Activated CD4-positive, alpha-beta T cell treated with anti-CD3 and anti-CD28 coated beads, Interleukin-2, amount 10 ng/mL, durations not matched to agents 7 days and 5 days (primary cell): ENCODE data around the gene ANO7. TPM values are rescaled to one million over a fixed set of nuclear protein-coding genes. Genes with fewer than 3 reads are reported as not detected.

Experiments
- CTCF ChIA-PET: fragments of 350-600 bp; sonication (Branson Sonifier 250); formaldehyde crosslinking; loops from one replicate; lab custom pipeline; 2021; ENCODE audit warnings: antibody characterized with exemption; lab: Charles Lee
- POLR2A ChIA-PET: fragments of 350-600 bp; sonication (Branson Sonifier 250); formaldehyde crosslinking; loops from one replicate; lab custom pipeline; 2021; ENCODE audit warnings: antibody characterized with exemption; lab: Charles Lee
- DNase-seq: peaks from one replicate; pipeline ENCODE4 v3.0.0-alpha.2; 2020
- H3K27ac Mint-ChIP-seq: one replicate; pipeline ENCODE4 v1.8.0; 2021; ENCODE audit warnings: mild to moderate bottlenecking, moderate library complexity, mixed read lengths
- H3K27me3 Mint-ChIP-seq: one replicate; pipeline ENCODE4 v1.8.0; 2021; ENCODE audit warnings: mixed read lengths
- H3K36me3 Mint-ChIP-seq: one replicate; pipeline ENCODE4 v1.8.0; 2021; ENCODE audit warnings: low read depth, mixed read lengths
- H3K4me1 Mint-ChIP-seq: one replicate; pipeline ENCODE4 v1.8.0; 2021; ENCODE audit warnings: mixed read lengths
- H3K4me3 Mint-ChIP-seq: one replicate; pipeline ENCODE4 v1.8.0; 2021; ENCODE audit warnings: mild to moderate bottlenecking, moderate library complexity, mixed read lengths
- H3K9me3 Mint-ChIP-seq: one replicate; pipeline ENCODE4 v1.8.0; 2021; ENCODE audit warnings: mixed read lengths
- total RNA-seq, 2 experiments: library from RNA; stranded (reverse); gene quantifications; one replicate each; pipeline ENCODE4 v1.2.3, GENCODE V29; 2021

ANO7 gene
- total RNA-seq, 2 experiments from 2014 or later = 0.12 TPM

DNA sequence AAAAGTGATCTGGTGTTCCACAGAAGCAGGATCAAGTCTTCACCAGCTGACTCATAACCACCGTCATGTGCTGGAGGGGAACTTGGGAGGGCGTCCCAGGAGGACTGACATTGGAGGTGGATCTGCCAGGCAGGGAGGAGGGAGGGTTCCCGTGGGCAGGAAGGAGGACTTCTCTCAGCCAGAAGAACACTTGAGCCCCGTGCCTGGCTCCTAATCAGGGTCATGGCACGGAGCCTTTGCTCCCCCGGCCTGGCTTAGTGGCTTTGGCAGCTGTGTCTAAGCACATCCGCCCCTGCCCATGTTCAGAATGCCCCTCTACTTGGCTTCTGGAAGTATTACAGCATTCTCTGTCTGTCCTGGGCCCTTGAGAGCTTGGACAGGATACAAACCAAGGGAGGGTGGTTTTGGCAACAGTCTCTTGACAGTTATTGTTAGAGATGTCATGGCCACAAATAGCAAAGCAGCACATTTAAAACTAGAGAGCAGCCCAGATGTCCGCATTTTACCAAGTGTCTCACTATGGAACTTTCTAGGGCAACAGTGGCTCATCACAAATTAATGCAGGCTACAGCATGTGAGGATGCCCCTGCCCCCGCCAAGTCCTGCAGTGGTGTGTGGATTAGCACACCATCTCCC, 26.7 kb upstream of the ANO7 start:
- ChIA-PET POLR2A (no interaction called here), CTCF (no interaction called here)
- Mint-ChIP-seq H3K27me3 (no peaks in the 10 kb centered on the region), H3K9me3 (no peaks in the 10 kb centered on the region), H3K27ac (no peak overlapping the region), H3K4me1 (no peaks in the 10 kb centered on the region), H3K4me3 (no peak overlapping the region), H3K36me3 (peaks cover 16% of the 10 kb centered on the region)
- no peak for DNase-seq

DNA sequence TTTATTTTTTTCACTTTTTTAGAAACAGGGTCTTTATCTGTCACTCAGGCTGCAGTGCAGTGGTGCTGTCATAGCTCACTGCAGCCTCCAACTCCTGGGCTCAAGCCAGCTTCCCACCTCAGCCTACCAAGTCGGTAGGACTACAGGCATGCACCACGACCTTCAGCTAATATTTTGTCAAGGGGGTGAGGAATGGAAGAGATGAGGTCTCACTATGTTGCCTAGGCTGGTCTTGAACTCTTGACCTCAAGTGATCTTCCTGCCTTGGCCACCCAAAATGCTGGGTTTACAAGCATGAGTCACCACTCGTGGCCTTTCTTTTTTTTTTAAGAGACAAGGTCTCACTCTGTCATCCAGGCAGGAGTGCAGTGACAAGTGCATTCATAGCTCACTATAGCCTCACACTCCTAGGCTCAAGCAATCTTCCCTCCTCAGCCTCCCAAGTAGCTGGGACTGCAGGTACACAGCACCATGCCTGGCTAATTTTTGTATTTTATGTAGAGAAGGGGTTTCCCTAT, 24.8 kb upstream of the ANO7 start:
- POLR2A ChIA-PET = no interaction called here

DNA sequence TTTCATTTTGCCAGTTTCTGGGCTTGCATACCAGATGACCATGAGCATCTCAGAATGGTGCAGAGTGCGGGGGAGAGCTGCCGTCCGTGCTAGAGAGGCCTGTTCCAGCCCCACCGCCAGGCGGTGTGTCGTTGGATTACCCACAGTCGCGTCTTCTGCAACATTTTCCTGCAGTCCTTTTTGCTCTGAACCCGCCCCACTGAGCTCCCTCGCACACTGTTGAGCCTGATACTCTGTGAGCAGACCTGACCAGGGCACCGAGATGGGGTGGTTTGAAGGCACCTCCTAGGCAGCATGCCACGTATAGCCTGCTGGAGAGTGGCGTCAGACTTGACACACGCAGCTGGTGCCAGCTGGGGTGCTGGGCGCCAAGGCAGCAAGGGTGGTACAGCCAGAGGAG, 20.1 kb upstream of the ANO7 start:
- Mint-ChIP-seq H3K27ac (no peak overlapping the region), H3K9me3 (peaks cover 16% of the 10 kb centered on the region), H3K4me1 (no peaks in the 10 kb centered on the region), H3K36me3 (peaks cover 49% of the 10 kb centered on the region), H3K27me3 (no peaks in the 10 kb centered on the region), H3K4me3 (no peak overlapping the region)
- POLR2A ChIA-PET = no interaction called here
- CTCF ChIA-PET = interaction anchor here (1.0 to 1.2 kb wide), 2 partner anchors 18 to 32 kb away, joined by 3 read pairs; partner anchors contain the start of gene PPP1R7
- no peak for DNase-seq

More for the DNA sequence above, 24.8 kb upstream of the ANO7 start:
- DNase-seq = no peak
- Mint-ChIP-seq H3K4me1 (no peaks in the 10 kb centered on the region), H3K27ac (no peak overlapping the region), H3K9me3 (no peaks in the 10 kb centered on the region), H3K4me3 (no peak overlapping the region), H3K36me3 (peaks cover 21% of the 10 kb centered on the region), H3K27me3 (no peaks in the 10 kb centered on the region)
- CTCF ChIA-PET = no interaction called here

DNA sequence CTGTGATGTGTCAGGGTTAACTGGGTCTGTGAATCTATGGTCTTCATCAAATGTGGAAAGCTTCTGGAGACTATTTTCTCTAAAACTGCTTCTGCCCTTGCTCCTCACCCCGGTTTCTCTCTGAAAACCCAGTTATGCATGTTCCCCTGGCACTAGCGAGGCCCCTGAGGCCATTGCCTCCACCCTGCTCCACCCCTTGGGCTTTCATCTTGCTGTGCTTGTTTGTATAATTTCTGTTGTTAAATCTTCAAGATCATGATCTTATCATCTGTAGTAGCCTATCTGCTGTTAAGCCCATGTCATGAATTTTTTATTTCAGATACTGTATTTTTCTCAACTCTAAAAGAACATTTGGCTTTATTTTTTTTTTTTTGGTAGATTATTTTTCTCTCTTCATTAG, 14.9 kb upstream of the ANO7 start:
- CTCF ChIA-PET = interaction anchor here (1.2 kb wide), 2 partner anchors 21 to 24 kb away, joined by 3 read pairs; partner anchors contain the start of gene PASK
- no peak for DNase-seq
- no peaks in the 10 kb centered on the region for H3K27me3 Mint-ChIP-seq
- no peak overlapping the region for H3K27ac Mint-ChIP-seq
- H3K4me1 Mint-ChIP-seq = no peaks in the 10 kb centered on the region
- H3K4me3 Mint-ChIP-seq = no peak overlapping the region
- POLR2A ChIA-PET = no interaction called here
- H3K9me3 Mint-ChIP-seq = peaks cover 16% of the 10 kb centered on the region
- H3K36me3 Mint-ChIP-seq = peaks cover 50% of the 10 kb centered on the region

DNA sequence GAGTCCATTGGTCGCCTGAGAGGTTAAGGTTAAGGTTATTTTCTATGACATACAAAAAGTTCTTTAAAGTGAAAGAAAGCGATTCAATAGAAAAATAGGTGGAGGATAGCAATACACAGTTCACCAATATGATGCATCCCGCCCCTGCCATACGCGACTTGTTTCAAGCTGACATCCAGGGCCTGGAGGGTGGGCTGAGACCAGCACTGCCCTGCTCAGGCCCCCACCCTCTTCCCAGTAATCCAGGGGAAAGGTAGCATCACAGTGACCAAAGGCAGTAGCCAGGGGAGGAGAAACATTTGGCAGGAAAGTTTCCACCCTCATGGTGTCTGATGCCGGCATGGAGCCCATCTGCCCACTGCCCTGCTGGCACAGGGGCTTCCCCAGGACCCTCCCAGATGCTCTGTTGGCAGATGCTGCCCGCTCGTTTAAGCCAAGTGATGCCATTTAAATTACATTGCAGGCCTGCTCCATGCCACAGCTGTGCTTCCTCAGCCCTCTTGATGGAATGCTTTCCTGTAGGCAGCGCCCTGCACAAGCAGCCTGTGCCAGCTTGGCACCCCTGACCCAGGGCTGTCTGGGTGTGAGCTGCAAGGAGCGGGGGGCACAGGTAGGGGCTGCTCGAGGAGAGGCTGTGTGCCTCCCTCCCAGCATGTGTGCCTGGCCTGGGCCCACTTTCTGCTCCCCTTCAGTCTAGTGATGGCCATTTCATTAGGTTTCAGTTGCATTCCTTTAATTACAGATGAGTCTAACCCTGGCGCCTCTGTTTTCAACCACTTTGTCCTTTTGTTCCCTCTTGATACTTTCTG, 10.7 kb upstream of the ANO7 start:
- Mint-ChIP-seq H3K27me3 (no peaks in the 10 kb centered on the region), H3K27ac (peak overlapping the region; percentile 13), H3K4me3 (no peak overlapping the region), H3K36me3 (peaks cover 23% of the 10 kb centered on the region), H3K4me1 (no peaks in the 10 kb centered on the region), H3K9me3 (no peaks in the 10 kb centered on the region)
- ChIA-PET CTCF (interaction anchor here (0.6 kb wide), 2 partner anchors 68 to 116 kb away, joined by 3 read pairs; no protein-coding TSS in a partner anchor), POLR2A (no interaction called here)
- no peak for DNase-seq

DNA sequence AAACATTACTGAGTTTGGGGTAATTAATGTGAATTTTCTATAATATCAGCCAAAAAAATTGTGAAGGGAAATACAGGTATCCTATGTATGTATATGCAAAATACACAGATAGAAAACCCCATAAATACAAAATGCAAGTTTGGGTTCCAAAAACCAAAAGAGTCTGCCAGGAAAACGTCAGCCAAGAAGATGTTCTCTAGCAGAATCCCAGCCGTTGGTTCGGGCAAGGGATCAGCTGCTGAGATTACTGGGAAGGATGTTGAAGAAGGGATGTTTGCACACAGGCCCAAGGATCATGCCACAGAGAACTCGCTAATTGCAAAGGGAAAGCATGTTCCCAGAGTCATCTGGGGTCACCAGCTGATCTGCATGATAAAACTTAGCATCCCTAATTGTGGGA, 9.5 kb upstream of the ANO7 start:
- H3K27ac Mint-ChIP-seq = no peak overlapping the region
- no peaks in the 10 kb centered on the region for H3K27me3 Mint-ChIP-seq
- H3K4me1 Mint-ChIP-seq = no peaks in the 10 kb centered on the region
- no peak for DNase-seq
- POLR2A ChIA-PET = no interaction called here
- H3K9me3 Mint-ChIP-seq = no peaks in the 10 kb centered on the region
- H3K36me3 Mint-ChIP-seq = peaks cover 16% of the 10 kb centered on the region
- CTCF ChIA-PET = no interaction called here
- no peak overlapping the region for H3K4me3 Mint-ChIP-seq

DNA sequence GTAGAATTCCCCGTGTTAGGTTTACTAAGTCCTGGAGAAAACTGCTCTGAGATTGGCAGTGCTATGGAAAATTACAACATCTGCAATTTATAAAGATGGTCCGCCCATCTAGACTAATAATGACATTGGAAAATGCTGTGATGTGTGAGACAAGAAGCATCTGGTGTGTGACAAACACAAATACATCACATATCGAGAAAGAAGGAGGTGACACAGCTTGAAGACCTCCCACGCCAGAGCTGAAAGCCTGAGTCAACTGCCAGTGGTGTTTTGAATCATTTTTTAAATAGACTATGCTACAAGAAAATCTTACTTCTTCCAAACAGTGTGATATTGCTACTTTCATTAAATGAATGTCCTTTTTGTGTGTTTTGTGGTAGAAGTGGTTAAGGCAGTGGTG, 8.6 kb upstream of the ANO7 start:
- DNase-seq = no peak
- no peaks in the 10 kb centered on the region for H3K4me1 Mint-ChIP-seq

DNA sequence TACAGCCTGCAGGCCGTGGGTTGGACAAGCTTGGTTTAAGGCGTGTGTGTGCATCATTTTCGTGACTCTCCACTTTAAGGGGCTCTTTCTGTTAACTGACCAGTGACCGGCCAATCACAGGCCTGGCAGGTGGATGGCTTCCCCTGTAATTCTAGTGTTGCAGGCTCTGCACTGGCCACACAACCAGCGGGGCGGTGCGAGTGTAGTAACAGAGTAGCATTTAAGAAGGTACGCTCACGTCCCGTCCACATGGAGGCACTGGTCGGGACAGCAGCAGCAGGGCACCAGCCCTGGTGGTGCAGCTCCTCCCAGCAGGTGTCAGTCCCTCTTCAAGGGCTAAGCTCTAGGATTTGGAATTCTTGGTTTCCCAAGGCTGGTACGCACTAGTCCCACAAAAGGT, 8.0 kb upstream of the ANO7 start:
- Mint-ChIP-seq H3K27me3 (no peaks in the 10 kb centered on the region), H3K27ac (no peak overlapping the region), H3K9me3 (no peaks in the 10 kb centered on the region), H3K4me3 (no peak overlapping the region), H3K4me1 (no peaks in the 10 kb centered on the region), H3K36me3 (peaks cover 11% of the 10 kb centered on the region)
- POLR2A ChIA-PET = no interaction called here
- CTCF ChIA-PET = interaction anchor here (0.9 kb wide), 1 partner anchor 9 kb away, joined by 4 read pairs; no protein-coding TSS in a partner anchor
- no peak for DNase-seq

More for the DNA sequence above, 8.6 kb upstream of the ANO7 start:
- Mint-ChIP-seq H3K27ac (no peak overlapping the region), H3K27me3 (no peaks in the 10 kb centered on the region), H3K36me3 (peaks cover 15% of the 10 kb centered on the region), H3K4me3 (no peak overlapping the region), H3K9me3 (no peaks in the 10 kb centered on the region)
- ChIA-PET CTCF (interaction anchor here (0.9 kb wide), 1 partner anchor 9 kb away, joined by 4 read pairs; no protein-coding TSS in a partner anchor), POLR2A (no interaction called here)

DNA sequence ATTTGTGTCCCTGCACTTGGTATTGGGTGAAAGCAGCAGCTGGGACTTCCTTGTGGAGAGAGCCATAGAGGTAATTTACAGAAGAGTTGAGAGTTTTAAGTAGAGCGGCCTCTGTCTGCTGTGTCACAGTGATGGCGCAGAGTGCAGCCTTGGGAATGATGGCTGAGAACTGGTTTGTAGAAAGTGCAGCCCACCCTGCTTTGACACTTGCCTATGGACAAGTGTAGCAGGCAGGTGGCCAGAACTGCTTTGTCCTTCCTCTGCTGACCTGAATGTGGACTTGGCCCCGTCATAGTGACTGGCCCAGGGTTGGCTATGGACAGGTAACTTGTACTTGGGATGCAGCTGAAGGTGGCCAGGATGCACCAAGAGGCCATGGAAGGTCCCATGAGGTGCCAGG, 6.4 kb upstream of the ANO7 start:
- Mint-ChIP-seq H3K4me1 (no peaks in the 10 kb centered on the region), H3K36me3 (peaks cover 11% of the 10 kb centered on the region), H3K27me3 (no peaks in the 10 kb centered on the region), H3K27ac (no peak overlapping the region), H3K4me3 (no peak overlapping the region), H3K9me3 (no peaks in the 10 kb centered on the region)
- DNase-seq = no peak
- ChIA-PET POLR2A (no interaction called here), CTCF (no interaction called here)

DNA sequence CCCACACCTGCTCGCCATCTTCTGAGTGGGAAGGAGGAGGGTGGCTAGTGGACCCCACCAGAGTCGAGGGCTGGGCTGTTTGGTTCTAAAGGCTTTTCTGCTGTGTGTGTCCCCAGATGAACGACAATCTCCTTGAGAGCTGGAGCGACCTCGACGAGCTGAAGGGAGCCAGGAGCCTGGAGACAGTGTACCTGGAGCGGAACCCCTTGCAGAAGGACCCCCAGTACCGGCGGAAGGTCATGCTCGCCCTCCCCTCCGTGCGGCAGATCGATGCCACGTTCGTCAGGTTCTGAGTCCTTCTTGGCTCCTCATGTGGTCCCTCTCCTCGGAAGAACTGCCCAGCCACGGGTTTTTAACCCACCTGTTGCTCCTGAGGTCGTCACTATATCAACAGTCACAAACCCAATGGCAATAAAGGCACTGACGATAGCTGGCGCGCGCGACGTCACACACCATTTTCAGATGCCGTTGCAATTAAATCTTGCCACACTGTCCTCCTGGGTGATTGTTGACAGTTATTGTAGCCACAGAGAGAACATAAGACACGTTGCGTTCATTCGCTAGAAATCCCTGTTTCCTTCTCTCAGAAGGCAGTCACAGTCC, 5.8 kb upstream of the ANO7 start:
- peaks cover 11% of the 10 kb centered on the region for H3K36me3 Mint-ChIP-seq
- ChIA-PET POLR2A (no interaction called here), CTCF (no interaction called here)
- H3K4me1 Mint-ChIP-seq = no peaks in the 10 kb centered on the region
- no peaks in the 10 kb centered on the region for H3K9me3 Mint-ChIP-seq
- H3K27ac Mint-ChIP-seq = no peak overlapping the region
- DNase-seq = no peak
- no peak overlapping the region for H3K4me3 Mint-ChIP-seq
- no peaks in the 10 kb centered on the region for H3K27me3 Mint-ChIP-seq

DNA sequence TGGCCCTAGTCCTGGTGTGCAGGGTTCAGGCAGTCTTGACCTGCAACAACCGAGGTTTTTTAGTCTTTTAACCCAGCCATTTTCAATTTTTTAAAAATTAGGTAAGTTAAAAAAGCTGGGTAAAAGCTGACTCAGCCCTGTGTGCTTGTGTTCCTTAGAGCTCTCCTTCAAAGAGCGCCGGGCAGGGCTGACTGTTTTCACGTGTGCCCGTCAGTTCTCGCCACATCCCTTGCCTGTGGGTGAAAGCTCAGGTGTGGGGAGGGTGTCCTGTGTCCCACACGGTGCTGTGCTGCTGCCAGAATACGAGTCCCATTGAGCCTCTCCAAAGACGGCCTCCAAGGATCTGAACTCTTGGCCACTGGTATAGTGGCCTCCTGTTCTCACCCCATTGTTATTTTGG, 5.3 kb upstream of the ANO7 start:
- peaks cover 8% of the 10 kb centered on the region for H3K36me3 Mint-ChIP-seq
- DNase-seq = no peak
- no peak overlapping the region for H3K27ac Mint-ChIP-seq
- no peaks in the 10 kb centered on the region for H3K27me3 Mint-ChIP-seq
- no peak overlapping the region for H3K4me3 Mint-ChIP-seq
- ChIA-PET CTCF (no interaction called here), POLR2A (no interaction called here)
- no peaks in the 10 kb centered on the region for H3K4me1 Mint-ChIP-seq
- H3K9me3 Mint-ChIP-seq = no peaks in the 10 kb centered on the region

DNA sequence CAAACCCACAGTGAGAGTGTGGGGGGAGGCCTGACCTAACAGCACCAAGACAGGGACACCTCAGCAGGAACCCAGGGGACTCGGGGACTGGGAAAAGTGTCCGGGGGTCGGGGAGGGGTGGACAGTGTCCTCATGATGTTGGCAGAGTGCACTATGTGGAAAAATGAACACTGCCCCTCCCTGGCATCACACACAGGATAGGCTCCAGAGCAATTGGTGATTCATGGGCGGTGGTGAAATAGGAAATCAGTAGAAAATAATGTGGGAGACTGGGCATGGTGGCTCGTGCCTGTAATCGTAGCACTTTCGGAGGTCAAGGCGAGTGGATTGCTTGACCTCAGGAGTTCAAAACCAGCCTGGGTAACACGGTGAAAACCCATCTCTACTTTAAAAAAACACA, 3.6 kb upstream of the ANO7 start:
- H3K9me3 Mint-ChIP-seq = no peaks in the 10 kb centered on the region
- DNase-seq = no peak
- no peaks in the 10 kb centered on the region for H3K4me1 Mint-ChIP-seq
- H3K36me3 Mint-ChIP-seq = no peaks in the 10 kb centered on the region
- no peak overlapping the region for H3K4me3 Mint-ChIP-seq
- ChIA-PET CTCF (no interaction called here), POLR2A (no interaction called here)
- H3K27ac Mint-ChIP-seq = no peak overlapping the region
- H3K27me3 Mint-ChIP-seq = no peaks in the 10 kb centered on the region

DNA sequence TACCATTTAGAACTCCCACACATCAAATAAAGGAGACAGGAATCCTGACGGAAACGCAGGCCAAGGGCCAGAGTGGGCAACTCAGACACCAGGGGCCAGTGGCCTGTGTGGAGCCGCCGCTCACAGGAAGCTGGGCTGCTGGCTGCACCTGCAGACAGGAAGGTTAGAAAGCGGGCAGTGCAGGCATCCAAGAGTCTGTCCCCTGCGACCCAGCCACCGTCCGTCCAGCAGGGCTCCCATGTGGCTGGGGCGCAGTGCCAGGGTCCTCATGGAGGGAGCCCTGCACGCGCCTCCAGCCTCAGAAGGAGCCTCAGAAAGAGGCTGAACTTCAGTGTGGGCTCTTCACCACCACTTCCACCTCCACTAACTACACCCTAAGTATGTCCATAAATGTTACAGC, 2.5 kb upstream of the ANO7 start:
- H3K36me3 Mint-ChIP-seq = no peaks in the 10 kb centered on the region
- CTCF ChIA-PET = no interaction called here

More for the DNA sequence above, 2.5 kb upstream of the ANO7 start:
- H3K27me3 Mint-ChIP-seq = no peaks in the 10 kb centered on the region
- H3K27ac Mint-ChIP-seq = no peak overlapping the region
- no peaks in the 10 kb centered on the region for H3K4me1 Mint-ChIP-seq
- no peak overlapping the region for H3K4me3 Mint-ChIP-seq
- POLR2A ChIA-PET = no interaction called here
- DNase-seq = no peak
- no peaks in the 10 kb centered on the region for H3K9me3 Mint-ChIP-seq
